Suprapubic skin (tissue), 4 donors: ENCODE data around the gene SLC48A1. TPM values are rescaled to one million over a fixed set of nuclear protein-coding genes. Genes with fewer than 3 reads are reported as not detected.

Source experiments
- DNase-seq, 2 donors: peaks; one replicate each; pipeline ENCODE4 v3.0.0-alpha.2; 2019; ENCODE audit warnings: low spot score in 2 of 2
- H3K27ac ChIP-seq: fragments of 200-600 bp; sonication (generic); one replicate; pipeline ENCODE4 v1.5.1; 2019
- H3K27me3 ChIP-seq: fragments of 200-600 bp; sonication (generic); one replicate; pipeline ENCODE4 v1.5.1; 2019
- H3K36me3 ChIP-seq: fragments of 200-600 bp; sonication (generic); one replicate; pipeline ENCODE4 v1.5.1; 2019
- H3K4me1 ChIP-seq: fragments of 200-600 bp; sonication (generic); one replicate; pipeline ENCODE4 v1.5.1; 2019
- H3K4me3 ChIP-seq: fragments of 200-600 bp; sonication (generic); one replicate; pipeline ENCODE4 v1.5.1; 2019; ENCODE audit warnings: mild to moderate bottlenecking
- H3K9me3 ChIP-seq: fragments of 200-600 bp; sonication (generic); one replicate; pipeline ENCODE4 v1.5.1; 2019
- EP300 ChIP-seq: sonication (generic); formaldehyde crosslinking; IDR thresholded peaks from one replicate; pipeline ENCODE4 v1.6.1; 2017; ENCODE audit warnings: antibody characterized with exemption
- POLR2A ChIP-seq, 2 donors: fragments of 450-650 bp; IDR thresholded peaks; one replicate each; pipeline ENCODE4 v1.6.1; 2017; ENCODE audit warnings: antibody characterized with exemption in 2 of 2, mild to moderate bottlenecking in 2 of 2, moderate library complexity in 2 of 2
- POLR2AphosphoS5 ChIP-seq, 3 donors: sonication (generic); formaldehyde crosslinking; IDR thresholded peaks; one replicate each; pipeline ENCODE4 v1.6.1; 2017; ENCODE audit warnings: antibody characterized with exemption in 3 of 3
- WGBS: methylation state at CpG from one replicate; pipeline ENCODE4 v1.1.5; 2018; 5-methylcytosine and 5-hydroxymethylcytosine counted together
- total RNA-seq, 4 donors: library from RNA; depleted of rRNA; stranded (reverse); fragments of >200 nt; gene quantifications; one replicate each; pipeline ENCODE4 v1.1.0, GENCODE V29; 2016
- TF ChIP-seq, protein P1 (sequence below), 2 donors: fragments of 200-600 bp in 1 of 2; fragments of 450-650 bp in 1 of 2; sonication (generic) in 1 of 2; IDR thresholded peaks; one replicate each; pipeline ENCODE4 v1.5.1; 2016 to 2019; ENCODE audit warnings: antibody characterized with exemption in 2 of 2, mild to moderate bottlenecking in 1 of 2, moderate library complexity in 1 of 2

SLC48A1 gene
- total RNA-seq, 4 donors from 2014 or later: 38.2 to 53.6 (median 44.7) TPM

DNA sequence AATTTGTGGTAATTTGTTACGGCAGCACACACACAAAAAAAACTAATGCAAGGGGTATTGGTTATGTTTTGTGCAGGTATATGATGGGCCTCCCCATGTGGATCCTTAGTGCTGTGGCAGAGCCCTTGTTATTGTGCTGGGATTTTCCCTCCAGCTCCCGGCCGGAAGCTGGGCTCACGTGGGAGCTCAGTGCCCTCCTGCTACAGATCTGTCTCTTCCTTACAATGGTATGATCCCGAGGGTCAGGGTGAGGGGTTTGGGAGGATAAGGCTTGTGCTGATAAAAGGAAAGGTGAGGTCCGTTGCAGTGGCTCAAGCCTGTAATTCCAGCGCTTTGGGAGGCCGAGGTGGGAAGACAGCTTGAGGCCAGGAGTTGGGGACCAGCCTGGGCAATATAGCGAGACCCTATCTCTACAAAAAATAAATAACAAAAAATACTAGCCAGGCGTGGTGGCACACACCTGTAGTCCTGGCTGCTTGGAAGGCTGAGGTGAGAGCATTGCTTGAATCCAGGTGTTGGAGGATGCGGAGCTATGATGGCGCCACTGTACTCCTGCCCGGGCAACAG lies 861 bp upstream of the SLC48A1 start:
- Histone ChIP-seq H3K4me1 (peaks cover 65% of the 10 kb centered on the region), H3K27ac (no peak overlapping the region), H3K9me3 (no peaks in the 10 kb centered on the region), H3K27me3 (no peaks in the 10 kb centered on the region), H3K36me3 (no peaks in the 10 kb centered on the region), H3K4me3 (peak overlapping the region; percentile 94)
- TF ChIP-seq, protein P1, sequence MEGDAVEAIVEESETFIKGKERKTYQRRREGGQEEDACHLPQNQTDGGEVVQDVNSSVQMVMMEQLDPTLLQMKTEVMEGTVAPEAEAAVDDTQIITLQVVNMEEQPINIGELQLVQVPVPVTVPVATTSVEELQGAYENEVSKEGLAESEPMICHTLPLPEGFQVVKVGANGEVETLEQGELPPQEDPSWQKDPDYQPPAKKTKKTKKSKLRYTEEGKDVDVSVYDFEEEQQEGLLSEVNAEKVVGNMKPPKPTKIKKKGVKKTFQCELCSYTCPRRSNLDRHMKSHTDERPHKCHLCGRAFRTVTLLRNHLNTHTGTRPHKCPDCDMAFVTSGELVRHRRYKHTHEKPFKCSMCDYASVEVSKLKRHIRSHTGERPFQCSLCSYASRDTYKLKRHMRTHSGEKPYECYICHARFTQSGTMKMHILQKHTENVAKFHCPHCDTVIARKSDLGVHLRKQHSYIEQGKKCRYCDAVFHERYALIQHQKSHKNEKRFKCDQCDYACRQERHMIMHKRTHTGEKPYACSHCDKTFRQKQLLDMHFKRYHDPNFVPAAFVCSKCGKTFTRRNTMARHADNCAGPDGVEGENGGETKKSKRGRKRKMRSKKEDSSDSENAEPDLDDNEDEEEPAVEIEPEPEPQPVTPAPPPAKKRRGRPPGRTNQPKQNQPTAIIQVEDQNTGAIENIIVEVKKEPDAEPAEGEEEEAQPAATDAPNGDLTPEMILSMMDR (IDR thresholded peaks at IDR 0.05): no peak
- no peak for DNase-seq
- WGBS: 77% methylated on average over 13 of the region's 13 CpGs

DNA sequence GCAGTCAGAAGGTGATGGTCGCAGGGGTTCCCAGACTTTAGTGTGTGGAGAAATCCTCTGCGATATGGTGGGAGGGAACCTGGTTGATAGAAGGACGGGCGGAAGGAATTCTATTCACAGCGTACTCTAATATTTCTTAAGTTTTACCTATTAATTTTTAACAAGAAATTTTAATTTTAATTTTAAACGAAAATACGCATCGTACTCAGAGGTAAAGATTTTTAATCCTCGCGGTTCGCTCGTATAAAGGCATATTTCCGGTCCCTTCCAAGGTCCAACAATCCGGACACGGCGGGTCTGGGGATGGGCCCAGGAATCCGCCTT lies 338 bp upstream of the SLC48A1 start:
- 13% methylated on average over 17 of the region's 17 CpGs for WGBS
- Histone ChIP-seq H3K27ac (peak overlapping the region; percentile 75), H3K4me3 (peak overlapping the region; percentile 94), H3K27me3 (no peaks in the 10 kb centered on the region), H3K9me3 (no peaks in the 10 kb centered on the region), H3K36me3 (no peaks in the 10 kb centered on the region), H3K4me1 (peaks cover 65% of the 10 kb centered on the region)
- DNase-seq: no peak
- no peak for TF ChIP-seq EP300
- no peak for TF ChIP-seq POLR2A (IDR thresholded peaks at IDR 0.05)
- TF ChIP-seq POLR2AphosphoS5 (IDR thresholded peaks at IDR 0.05): no peak
- TF ChIP-seq, protein P1 (IDR thresholded peaks at IDR 0.05): no peak

DNA sequence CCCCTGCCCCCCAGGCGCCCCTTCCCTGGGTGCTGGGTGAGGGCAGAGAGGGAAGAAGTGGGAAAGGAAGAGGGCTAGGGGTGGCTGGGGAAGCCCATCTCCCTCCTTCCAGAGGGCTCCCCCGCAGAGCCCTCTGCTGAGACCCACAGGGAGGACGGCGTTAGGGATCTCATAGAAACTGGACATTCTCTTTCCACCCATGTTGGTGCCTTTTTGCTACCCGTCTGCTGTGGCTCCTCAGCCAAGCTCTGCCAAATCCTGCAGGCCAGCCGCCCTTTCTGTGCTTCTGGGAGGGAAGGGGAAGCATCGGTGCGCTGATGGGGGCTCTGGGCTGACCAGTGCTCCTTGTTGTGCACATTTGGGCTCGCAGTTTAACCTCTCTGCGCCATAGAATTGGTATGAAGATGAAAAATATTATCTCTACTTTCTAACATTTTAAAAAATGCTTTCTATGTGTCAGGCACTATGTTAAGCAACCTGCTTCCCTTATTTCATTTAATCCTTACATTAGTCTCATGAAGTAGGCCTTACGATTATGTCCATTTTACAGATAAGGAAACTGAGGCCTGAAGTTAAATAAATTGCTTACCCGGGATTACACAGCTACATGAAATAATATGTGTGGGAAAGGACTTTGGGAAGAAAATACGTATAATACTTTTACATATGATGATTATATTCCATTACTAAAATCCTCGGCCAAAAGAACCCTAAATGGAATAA lies 981 bp downstream of the SLC48A1 start:
- no peaks in the 10 kb centered on the region for H3K9me3 ChIP-seq
- H3K4me1 ChIP-seq: peaks cover 70% of the 10 kb centered on the region
- no peaks in the 10 kb centered on the region for H3K36me3 ChIP-seq
- WGBS: 52% methylated on average over 14 of the region's 14 CpGs
- H3K27me3 ChIP-seq: no peaks in the 10 kb centered on the region
- peak overlapping the region; percentile 94 for H3K4me3 ChIP-seq
- TF ChIP-seq POLR2AphosphoS5 (IDR thresholded peaks at IDR 0.05) (no peak), POLR2A (IDR thresholded peaks at IDR 0.05) (no peak), EP300 (no peak)
- TF ChIP-seq, protein P1 (IDR thresholded peaks at IDR 0.05): no peak
- DNase-seq: no peak
- peak overlapping the region; percentile 92 for H3K27ac ChIP-seq

DNA sequence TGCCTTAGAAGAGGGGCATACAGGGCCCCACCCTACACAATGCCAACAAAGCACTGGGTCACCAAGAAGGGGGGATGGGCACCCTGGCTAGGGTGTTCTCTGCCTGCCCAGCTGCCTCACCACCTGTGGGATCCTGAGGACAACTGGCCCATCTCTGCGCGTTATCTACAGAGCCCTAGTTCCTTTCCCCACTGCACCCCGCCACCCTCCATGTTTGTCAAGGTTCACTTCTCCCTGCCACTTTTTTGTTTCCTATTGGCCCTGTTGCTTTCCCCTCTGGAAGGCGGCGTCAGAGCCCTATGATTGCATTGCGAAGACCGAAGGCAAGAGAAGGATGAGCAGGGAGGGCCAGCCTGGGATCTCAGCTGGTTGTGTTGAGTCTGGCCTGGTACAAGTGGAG lies 1.6 kb downstream of the SLC48A1 start:
- 94% methylated on average over 7 of the region's 7 CpGs for WGBS
- Histone ChIP-seq H3K4me1 (peaks cover 77% of the 10 kb centered on the region), H3K27ac (peak overlapping the region; percentile 67), H3K27me3 (no peaks in the 10 kb centered on the region), H3K4me3 (no peak overlapping the region), H3K36me3 (no peaks in the 10 kb centered on the region), H3K9me3 (no peaks in the 10 kb centered on the region)
- no peak for TF ChIP-seq EP300
- DNase-seq: no peak

DNA sequence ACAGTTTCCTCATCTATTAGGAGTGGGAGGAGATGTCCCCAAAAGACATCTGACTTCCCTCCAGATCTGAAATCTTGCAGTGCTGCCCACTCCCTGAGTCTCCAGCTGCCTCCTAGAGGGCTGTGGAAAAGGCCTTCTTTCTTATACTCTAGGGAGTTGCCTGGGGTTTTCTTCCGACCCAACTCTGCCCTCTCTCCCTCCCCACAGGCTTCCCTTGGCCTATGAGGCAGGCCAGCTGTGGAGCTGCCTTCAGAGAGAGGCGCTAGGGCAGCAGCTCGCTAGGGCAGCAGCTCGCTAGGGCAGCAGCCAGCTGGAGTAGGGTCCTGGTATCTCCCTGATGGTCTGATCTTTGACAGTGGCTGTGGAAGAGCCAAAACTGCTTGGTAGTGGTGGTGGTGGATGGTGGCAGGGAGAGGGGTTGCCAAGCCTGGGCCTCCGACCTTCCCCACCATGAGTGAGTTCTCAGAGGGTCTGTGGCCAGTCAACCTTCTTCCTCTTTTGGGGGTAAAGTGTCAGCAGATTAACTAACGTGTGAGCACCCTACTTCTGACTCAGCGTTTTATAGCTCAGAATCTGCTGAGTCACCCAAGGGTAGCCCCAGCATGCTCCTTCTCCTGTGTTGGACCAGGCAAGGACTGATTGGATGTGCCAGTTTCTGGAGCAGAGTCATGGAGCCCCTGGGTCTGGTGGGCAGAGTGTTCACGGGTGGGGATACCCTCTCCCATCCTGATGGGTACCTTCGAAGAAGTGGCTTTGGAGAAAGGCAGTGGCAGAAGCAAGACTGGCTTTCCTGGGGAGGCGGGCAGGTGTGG lies 2.3 kb downstream of the SLC48A1 start:
- WGBS: 74% methylated on average over 10 of the region's 10 CpGs
- H3K27me3 ChIP-seq: no peaks in the 10 kb centered on the region
- H3K4me3 ChIP-seq: no peak overlapping the region
- H3K36me3 ChIP-seq: no peaks in the 10 kb centered on the region
- H3K4me1 ChIP-seq: peaks cover 76% of the 10 kb centered on the region
- no peaks in the 10 kb centered on the region for H3K9me3 ChIP-seq
- H3K27ac ChIP-seq: peak overlapping the region; percentile 67
- no peak for DNase-seq
- TF ChIP-seq, protein P1 (IDR thresholded peaks at IDR 0.05): no peak
- TF ChIP-seq EP300 (no peak), POLR2A (IDR thresholded peaks at IDR 0.05) (no peak), POLR2AphosphoS5 (IDR thresholded peaks at IDR 0.05) (no peak)
